K562 (cell line): Measurements from ENCODE around the gene DHX8. TPM values are rescaled to one million over a fixed set of nuclear protein-coding genes. Genes with fewer than 3 reads are reported as not detected.

Experiments used
- HDAC8 ChIP-seq: fragments of 450-650 bp; IDR thresholded peaks from 2 replicates; pipeline ENCODE4 v1.6.1; 2016; ENCODE audit warnings: mild to moderate bottlenecking, missing genetic modification characterization, moderate library complexity, missing compliant biosample characterization
- KAT2B ChIP-seq: IDR thresholded peaks from one replicate; pipeline ENCODE4 v1.6.1; 2012; ENCODE audit warnings: low read depth, mild to moderate bottlenecking, control low read depth, inconsistent platforms, low read length, moderate library complexity
- MTA3 ChIP-seq: fragments of 450-650 bp; formaldehyde crosslinking; IDR thresholded peaks from 2 replicates; pipeline ENCODE4 v1.6.1; 2017; ENCODE audit warnings: mild to moderate bottlenecking, borderline replicate concordance
- POLR2G ChIP-seq: fragments of 200-400 bp; formaldehyde crosslinking; IDR thresholded peaks from 2 replicates; pipeline ENCODE4 v1.6.1; 2017; ENCODE audit warnings: low read depth, mild to moderate bottlenecking, antibody characterized with exemption, low read length, moderate library complexity
- SAP30 ChIP-seq: fragments of 200-600 bp; sonication (generic); IDR thresholded peaks from 2 replicates; pipeline ENCODE4 v1.6.1; 2012; ENCODE audit warnings: borderline replicate concordance, low read depth, mild to moderate bottlenecking, moderate library complexity, low read length, control low read depth, inconsistent platforms; ENCODE audit not compliant: insufficient read depth, poor library complexity, severe bottlenecking
- TEAD4 ChIP-seq, 2 experiments: sonication (generic) in 1 of 2; formaldehyde crosslinking in 1 of 2; IDR thresholded peaks; 2 replicates each; pipeline versions ENCODE4 v1.6.1 to v1.8.0; 2012 to 2022; ENCODE audit warnings: borderline replicate concordance in 1 of 2, inconsistent platforms in 1 of 2, low read length in 1 of 2, mild to moderate bottlenecking in 1 of 2, missing genetic modification reagents in 1 of 2
- U2AF2 ChIP-seq: fragments of 200-400 bp; formaldehyde crosslinking; optimal IDR thresholded peaks from 2 replicates; pipeline ENCODE3; 2017; ENCODE audit warnings: low read depth, mild to moderate bottlenecking, low read length
- WHSC1 ChIP-seq: IDR thresholded peaks from one replicate; pipeline ENCODE4 v1.6.1; 2012; ENCODE audit warnings: low read length, control low read depth, inconsistent platforms
- polyA plus RNA-seq, 8 experiments: library from polyadenylated mRNA; depleted of rRNA in 4 of 8; stranded (reverse) in 5 of 8; unstranded in 3 of 8; fragments of >200 nt; fragmentation: Nextera tagmentation in 2 of 8; fragmentation: Illumina TruSeq in 1 of 8; extraction: Ambion mirVana in 2 of 8; extraction: Trizol in 1 of 8; gene quantifications; 2 replicates each; pipeline versions ENCODE4 v1.2.1 to v1.2.3, GENCODE V29; 2011 to 2014; ENCODE audit warnings: inconsistent platforms in 1 of 8, missing spikeins in 1 of 8
- total RNA-seq, 7 experiments: library from RNA; depleted of rRNA in 6 of 7; stranded (reverse); fragments of >200 nt in 6 of 7; fragmentation: Illumina TruSeq in 2 of 7; extraction: Trizol in 2 of 7; gene quantifications; 2 replicates each; pipeline versions ENCODE4 v1.2.1 to v1.2.3, GENCODE V29; 2011 to 2021; ENCODE audit warnings: low replicate concordance in 1 of 7
- TF ChIP-seq, protein P1 (sequence below), 2 experiments: fragments of 450-650 bp in 1 of 2; sonication (generic) in 1 of 2; formaldehyde crosslinking in 1 of 2; IDR thresholded peaks; 2 replicates each; pipeline versions ENCODE4 v1.7.1 to v1.9.0; 2016 to 2022; ENCODE audit warnings: inconsistent platforms in 1 of 2, mild to moderate bottlenecking in 1 of 2, missing genetic modification reagents in 1 of 2
- TF ChIP-seq, protein P2 (sequence below), 2 experiments: IDR thresholded peaks in 1 of 2; conservative IDR thresholded peaks in 1 of 2; 2 replicates each; pipeline ENCODE4 v1.6.1; 2016; ENCODE audit warnings: low read depth in 2 of 2, mild to moderate bottlenecking in 1 of 2, missing compliant biosample characterization in 1 of 2, missing genetic modification characterization in 1 of 2, moderate library complexity in 1 of 2

The DHX8 gene
- total and polyA plus RNA-seq, 9 of the 15 experiments (the other 6 are each of a cell fraction or from before 2014, with no cell fraction given), result 16.7 to 42.5 (median 25.6) TPM

DNA sequence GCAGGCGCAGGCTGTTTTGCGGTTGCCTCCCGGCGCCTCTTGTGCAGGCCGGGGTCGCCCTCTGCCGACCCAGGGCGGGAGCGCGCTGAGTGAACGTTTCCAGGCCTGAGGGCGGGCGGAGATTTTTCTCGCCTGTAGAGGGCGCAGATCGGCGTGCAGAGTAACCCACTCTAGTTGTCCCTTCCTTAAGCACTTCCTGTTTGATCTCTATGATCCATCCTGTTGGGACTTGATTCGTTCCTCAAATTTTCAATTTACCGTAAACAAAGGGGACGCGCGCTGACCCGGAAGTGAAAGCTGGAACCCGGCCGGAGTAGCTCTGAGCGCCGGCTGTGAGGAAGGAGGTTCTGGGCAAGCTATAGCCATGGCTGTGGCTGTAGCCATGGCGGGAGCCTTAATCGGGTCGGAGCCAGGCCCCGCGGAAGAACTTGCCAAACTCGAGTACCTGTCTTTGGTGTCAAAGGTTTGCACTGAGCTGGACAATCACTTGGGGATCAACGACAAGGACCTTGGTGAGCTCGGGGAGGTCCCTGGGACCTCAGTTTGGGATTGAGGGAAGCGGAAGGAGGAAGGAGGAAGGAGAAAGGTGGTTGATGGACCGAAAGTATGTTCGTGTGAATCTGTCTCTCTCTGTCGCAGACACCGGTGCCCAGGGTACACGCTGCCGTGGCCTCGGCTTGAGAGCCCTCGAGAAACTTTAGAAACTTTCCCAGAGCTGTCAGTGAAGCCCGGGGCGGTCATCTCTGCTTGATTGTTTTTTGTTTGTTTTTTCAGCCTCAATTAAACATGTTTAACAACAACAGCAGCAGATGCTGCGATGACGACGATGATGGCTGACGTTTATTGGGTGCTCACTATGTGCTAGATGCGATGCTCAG is at the start of gene DHX8 (continued):
- TF ChIP-seq, protein P1, sequence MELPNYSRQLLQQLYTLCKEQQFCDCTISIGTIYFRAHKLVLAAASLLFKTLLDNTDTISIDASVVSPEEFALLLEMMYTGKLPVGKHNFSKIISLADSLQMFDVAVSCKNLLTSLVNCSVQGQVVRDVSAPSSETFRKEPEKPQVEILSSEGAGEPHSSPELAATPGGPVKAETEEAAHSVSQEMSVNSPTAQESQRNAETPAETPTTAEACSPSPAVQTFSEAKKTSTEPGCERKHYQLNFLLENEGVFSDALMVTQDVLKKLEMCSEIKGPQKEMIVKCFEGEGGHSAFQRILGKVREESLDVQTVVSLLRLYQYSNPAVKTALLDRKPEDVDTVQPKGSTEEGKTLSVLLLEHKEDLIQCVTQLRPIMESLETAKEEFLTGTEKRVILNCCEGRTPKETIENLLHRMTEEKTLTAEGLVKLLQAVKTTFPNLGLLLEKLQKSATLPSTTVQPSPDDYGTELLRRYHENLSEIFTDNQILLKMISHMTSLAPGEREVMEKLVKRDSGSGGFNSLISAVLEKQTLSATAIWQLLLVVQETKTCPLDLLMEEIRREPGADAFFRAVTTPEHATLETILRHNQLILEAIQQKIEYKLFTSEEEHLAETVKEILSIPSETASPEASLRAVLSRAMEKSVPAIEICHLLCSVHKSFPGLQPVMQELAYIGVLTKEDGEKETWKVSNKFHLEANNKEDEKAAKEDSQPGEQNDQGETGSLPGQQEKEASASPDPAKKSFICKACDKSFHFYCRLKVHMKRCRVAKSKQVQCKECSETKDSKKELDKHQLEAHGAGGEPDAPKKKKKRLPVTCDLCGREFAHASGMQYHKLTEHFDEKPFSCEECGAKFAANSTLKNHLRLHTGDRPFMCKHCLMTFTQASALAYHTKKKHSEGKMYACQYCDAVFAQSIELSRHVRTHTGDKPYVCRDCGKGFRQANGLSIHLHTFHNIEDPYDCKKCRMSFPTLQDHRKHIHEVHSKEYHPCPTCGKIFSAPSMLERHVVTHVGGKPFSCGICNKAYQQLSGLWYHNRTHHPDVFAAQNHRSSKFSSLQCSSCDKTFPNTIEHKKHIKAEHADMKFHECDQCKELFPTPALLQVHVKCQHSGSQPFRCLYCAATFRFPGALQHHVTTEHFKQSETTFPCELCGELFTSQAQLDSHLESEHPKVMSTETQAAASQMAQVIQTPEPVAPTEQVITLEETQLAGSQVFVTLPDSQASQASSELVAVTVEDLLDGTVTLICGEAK (IDR thresholded peaks at IDR 0.05), result peak; percentile 99
- TF ChIP-seq, protein P1 (CRISPR knock-in tag; IDR thresholded peaks at IDR 0.05), result no peak
- TF ChIP-seq HDAC8 (no peak), WHSC1 (no peak), TEAD4 (IDR thresholded peaks at IDR 0.05; ENCODE audit: low read length) (peak; percentile 40; the same call in 1 of the 2 replicates), TEAD4 (CRISPR knock-in tag; IDR thresholded peaks at IDR 0.05; ENCODE audit: borderline replicate concordance) (no peak), U2AF2 (no peak), POLR2G (peak; percentile 87), KAT2B (peak; percentile 54), SAP30 (peak; percentile 75), MTA3 (peak; percentile 83; the same call in 1 of the 2 replicates)
- TF ChIP-seq, protein P2, sequence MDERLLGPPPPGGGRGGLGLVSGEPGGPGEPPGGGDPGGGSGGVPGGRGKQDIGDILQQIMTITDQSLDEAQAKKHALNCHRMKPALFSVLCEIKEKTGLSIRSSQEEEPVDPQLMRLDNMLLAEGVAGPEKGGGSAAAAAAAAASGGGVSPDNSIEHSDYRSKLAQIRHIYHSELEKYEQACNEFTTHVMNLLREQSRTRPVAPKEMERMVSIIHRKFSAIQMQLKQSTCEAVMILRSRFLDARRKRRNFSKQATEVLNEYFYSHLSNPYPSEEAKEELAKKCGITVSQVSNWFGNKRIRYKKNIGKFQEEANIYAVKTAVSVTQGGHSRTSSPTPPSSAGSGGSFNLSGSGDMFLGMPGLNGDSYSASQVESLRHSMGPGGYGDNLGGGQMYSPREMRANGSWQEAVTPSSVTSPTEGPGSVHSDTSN (CRISPR knock-in tag; IDR thresholded peaks at IDR 0.05; ENCODE audit: low read depth), result no peak
- TF ChIP-seq, protein P2 (tag; conservative IDR thresholded peaks at IDR 0.05; ENCODE audit: low read depth), result 0 out of 2 replicates have a peak, but pooled peaks have one; percentile 10
